Measurements from ENCODE around the gene AP3B1.

GRCh38 chr5:78019744-78020143 is 274.8 kb downstream of the AP3B1 start:
- TF ChIP-seq CTCF (conservative IDR thresholded peaks at IDR 0.05; ENCODE audit: low read depth in 2 of 2), result no peak
- no peak for TF ChIP-seq POLR2AphosphoS5 (IDR thresholded peaks at IDR 0.05; ENCODE audit: low read depth)
- no peak for TF ChIP-seq ZNF114 (CRISPR knock-in tag; IDR thresholded peaks at IDR 0.05)
- TF ChIP-seq ZNF331 (CRISPR knock-in tag; IDR thresholded peaks at IDR 0.05; ENCODE audit: low read depth), result no peak

Measured in GM23338 (cell line).